T-helper 1 cell treated with Interleukin-12 subunit alpha and Interleukin-12 subunit beta and Interleukin-4 antibody, amounts not matched to agents 30 ng/mL and 1 ng/mL, for 36 hours (primary cell): ENCODE data around the gene P2RX7. TPM values are rescaled to one million over a fixed set of nuclear protein-coding genes. Genes with fewer than 3 reads are reported as not detected.

Source experiments
- intact Hi-C: fragments of 100-400 bp; cut with micrococcal nuclease; formaldehyde crosslinking; loops from one replicate; pipeline ENCODE4 v1.15.1; 2024
- total RNA-seq: library from RNA; stranded (reverse); gene quantifications from 2 replicates; pipeline ENCODE4 v1.2.3, GENCODE V29; 2022

Gene P2RX7
- total RNA-seq, 1 donor from 2014 or later, result 14.5 TPM

DNA sequence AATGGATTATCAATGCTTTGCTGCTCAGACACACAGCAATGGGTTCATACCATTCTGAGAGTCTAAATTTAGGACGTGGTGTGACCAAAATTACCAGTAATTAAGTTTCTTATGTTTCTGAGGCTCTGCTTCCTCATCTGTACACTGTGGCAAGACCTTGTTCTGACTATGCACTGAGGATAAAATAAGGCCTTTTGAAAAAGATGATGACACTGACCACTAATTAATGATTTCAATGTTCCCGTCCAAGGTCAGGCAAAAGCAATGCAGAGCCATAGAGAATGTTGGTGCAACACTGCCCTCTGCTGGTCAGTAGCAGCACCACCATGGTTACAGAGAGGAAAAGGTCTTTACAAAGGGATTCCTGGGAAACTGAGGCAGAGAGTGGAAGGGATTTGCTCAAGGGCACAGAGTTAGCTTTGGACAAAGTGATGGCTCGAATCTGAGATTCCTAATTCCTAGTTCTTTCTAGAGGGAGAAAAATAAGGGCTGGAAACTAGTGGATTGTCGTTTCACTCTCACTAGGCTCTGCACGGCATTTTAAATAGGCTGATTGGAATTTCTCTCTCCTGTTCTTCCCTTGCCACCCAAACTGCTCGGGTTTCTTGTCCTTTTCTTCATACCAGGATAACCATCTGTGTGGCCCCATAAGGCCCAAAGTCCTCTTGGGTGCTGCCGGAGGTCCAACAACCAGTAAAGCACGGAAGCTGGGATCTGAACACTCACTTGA, 22.3 kb upstream of the P2RX7 start:
- intact Hi-C loops, result loop anchor here (1.0 to 5.0 kb wide), 9 partner anchors 14 to 527 kb away; partner anchors contain the start of gene UNC119B

- intact Hi-C loops, result loop anchor here (5.0 kb wide), 1 partner anchor 399 kb away; the partner anchor contains the start of gene UNC119B
Observed at GRCh38 chr12:121111684-121112083, 21.0 kb upstream of the P2RX7 start.

DNA sequence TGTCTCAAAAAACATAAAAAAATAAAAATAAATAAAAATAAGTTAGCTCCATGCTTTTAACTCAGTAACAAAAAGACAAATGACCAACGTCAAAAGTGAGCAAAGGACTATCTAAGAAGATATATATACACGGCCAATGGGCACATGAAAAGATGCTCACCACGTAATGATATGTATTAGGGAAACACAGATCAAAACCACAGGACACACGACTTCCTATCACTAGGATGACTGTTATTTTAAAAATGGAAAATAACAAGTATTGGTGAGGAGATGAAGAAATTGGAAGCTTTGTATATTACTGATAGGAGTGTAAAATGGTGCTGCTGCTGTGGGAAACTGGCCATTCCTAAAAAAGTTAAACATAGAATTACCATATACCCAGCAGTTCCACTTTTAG, 20.2 kb upstream of the P2RX7 start:
- intact Hi-C loops, result loop anchor here (5.0 kb wide), 1 partner anchor 400 kb away; the partner anchor contains the start of gene UNC119B

DNA sequence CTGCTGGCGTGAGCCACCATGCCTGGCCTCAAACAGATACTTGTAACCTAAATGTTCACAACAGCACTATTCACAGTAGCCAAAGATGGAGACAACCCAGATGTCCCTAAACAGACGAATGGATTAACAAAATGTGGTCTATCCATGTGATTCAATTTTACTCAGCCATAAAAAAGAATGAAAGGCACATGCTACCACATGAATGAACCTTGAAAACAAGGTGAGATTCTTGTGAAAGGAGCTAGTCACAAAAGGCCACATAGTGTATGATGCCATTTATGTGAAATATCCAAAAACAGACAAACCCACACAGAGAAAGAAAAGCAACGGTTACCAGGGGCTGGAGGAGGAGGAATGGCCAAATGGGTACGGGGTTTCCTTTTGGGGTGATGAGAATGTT, 19.6 kb upstream of the P2RX7 start:
- intact Hi-C loops, result loop anchor here (5.0 kb wide), 1 partner anchor 401 kb away; the partner anchor contains the start of gene UNC119B

GRCh38 chr12:121114019-121114639, 18.5 kb upstream of the P2RX7 start:
- intact Hi-C loops, result loop anchor here (5.0 kb wide), 1 partner anchor 402 kb away; the partner anchor contains the start of gene UNC119B

DNA sequence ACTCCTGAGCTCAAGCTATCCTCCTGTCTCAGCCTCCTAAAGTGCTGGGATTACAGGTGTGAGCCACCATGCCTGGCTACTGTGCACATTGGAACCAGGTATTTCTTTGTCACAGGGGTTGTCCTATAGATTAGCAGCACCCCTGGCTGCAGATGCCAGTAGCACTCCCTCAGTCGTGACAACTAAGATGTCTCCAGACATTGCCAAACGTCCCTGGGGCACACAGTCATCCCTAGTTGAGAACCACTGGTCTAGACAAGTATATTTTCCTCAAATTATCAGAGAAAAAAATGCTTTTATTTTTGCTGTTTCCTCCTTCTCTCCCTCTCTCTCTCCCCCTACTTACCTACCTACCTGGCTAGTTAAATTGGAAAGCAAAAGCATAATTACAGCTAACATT, 17.9 kb upstream of the P2RX7 start:
- intact Hi-C loops, result loop anchor here (5.0 kb wide), 1 partner anchor 403 kb away; the partner anchor contains the start of gene UNC119B

DNA sequence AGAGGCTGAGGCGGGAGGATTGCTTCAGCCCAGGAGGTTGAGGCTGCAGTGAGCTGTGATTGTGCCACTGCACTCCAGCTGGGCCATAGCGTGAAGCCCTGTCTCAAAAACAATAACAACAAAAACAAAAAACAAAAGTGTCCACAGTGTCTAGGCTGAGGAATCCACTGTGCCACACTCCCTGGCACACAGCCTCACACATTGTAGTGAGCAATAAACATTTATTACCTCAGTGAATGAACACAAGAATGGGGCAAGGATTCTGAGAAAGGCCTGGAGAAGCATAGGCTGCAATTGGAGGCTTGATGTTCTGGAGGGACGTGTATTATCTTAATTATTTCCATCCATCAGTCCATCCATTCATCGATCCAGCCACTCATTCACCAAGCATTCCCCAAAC, 17.1 kb upstream of the P2RX7 start:
- intact Hi-C loops, result no loop called here

DNA sequence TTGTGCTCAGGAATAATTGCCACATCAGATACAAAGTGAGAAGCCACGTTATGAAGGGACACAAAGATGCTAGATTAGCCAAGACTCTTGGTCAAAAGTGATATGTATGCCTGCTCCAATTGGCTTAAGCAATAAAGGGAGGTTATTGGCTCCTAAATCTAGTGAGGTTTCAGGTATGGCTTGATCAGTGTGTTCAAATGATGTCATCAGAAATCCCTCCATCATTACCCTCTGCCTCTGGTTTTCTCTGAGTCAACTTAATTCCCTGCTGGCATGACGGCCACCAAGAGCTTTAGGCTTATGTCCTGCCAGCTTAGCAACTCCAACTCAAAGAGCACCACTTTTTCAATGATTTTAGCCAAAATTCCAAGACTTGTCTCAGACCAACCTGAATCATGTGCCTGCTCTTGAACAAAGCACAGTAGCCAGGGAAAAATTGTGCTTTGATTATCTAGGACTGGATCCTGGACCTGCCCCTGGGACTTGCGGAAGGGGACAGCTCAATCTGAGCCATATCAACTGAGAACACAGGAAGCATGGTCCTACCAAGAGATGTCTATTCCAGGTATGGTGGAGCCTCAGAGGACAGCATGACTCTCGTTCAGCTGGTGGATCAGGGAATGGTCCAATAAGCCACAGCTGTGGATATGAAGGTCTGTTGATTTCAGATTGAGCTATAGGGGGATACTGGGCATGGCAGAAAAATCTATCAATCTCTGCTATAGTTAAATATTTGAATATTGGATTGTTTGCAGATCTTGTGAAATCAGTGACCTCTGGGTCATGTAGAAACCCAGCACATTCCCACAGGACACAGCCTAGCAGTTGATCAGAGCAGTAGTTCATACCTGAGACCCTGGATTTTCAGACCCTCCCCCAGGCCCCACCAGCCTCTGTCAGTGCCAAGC, 16.1 kb upstream of the P2RX7 start:
- intact Hi-C loops, result no loop called here

GRCh38 chr12:121117226-121117777, 15.4 kb upstream of the P2RX7 start:
- intact Hi-C loops, result no loop called here

GRCh38 chr12:121120323-121120722, 12.4 kb upstream of the P2RX7 start:
- intact Hi-C loops, result loop anchor here (10.0 kb wide), 1 partner anchor 414 kb away; no protein-coding TSS in a partner anchor

DNA sequence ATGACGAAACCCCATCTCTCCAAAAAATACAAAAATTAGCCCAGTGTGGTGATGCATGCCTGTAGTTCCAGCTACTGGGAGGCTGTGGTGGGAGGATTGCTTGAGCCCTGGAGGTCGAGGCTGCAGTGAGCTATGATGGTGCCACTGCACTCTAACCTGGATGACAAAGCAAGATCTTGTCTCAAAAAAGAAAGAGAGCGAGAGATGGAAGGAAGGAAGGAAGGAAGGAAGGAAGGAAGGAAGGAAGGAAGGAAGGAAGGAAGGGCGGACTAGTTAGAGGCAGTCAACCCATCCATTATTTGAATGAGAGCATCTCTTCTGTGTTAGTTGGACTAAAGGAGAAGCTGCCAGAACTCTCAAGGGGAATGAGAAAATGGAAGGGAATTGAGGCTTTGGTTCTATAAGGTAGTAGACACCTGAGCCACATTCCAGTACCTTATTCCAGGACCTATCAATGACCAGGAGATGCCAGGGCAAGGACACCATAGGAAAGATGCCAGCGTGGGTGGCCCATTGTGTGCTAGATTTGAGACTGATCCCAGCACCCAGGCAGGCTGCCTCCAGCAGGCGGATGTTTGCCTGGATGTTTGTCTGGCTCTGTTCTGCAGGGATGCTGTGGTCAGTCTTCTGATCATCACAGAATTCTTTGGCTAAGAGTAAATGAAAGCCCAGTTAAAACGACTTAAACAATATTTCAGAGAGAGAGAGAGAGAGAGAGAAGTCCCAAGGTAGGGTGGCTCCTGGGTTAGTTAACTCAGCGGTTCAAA, 11.5 kb upstream of the P2RX7 start:
- intact Hi-C loops, result loop anchor here (10.0 kb wide), 1 partner anchor 414 kb away; no protein-coding TSS in a partner anchor

GRCh38 chr12:121121805-121122204, 10.9 kb upstream of the P2RX7 start:
- intact Hi-C loops, result loop anchor here (10.0 kb wide), 1 partner anchor 413 kb away; no protein-coding TSS in a partner anchor

DNA sequence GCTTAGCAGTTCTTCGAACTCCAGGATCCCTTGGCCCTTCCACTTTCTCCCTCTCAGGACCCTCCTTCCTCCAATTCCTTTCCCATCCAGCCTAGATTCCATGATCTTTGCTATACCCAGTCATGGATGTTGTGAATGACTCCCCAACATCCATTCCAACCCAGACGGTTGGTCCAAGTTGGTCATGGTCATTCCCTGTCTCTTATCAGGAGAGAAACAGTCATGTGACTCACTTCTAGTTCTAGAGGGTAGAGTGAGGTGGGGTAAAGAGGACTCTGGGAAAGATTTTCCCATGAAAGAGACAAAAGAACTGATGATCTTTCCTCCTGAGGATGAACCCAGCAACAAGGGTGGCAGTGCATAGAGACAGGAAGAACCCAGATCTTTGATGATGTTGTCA, 9.2 kb upstream of the P2RX7 start:
- intact Hi-C loops, result loop anchor here (10.0 kb wide), 1 partner anchor 411 kb away; no protein-coding TSS in a partner anchor

DNA sequence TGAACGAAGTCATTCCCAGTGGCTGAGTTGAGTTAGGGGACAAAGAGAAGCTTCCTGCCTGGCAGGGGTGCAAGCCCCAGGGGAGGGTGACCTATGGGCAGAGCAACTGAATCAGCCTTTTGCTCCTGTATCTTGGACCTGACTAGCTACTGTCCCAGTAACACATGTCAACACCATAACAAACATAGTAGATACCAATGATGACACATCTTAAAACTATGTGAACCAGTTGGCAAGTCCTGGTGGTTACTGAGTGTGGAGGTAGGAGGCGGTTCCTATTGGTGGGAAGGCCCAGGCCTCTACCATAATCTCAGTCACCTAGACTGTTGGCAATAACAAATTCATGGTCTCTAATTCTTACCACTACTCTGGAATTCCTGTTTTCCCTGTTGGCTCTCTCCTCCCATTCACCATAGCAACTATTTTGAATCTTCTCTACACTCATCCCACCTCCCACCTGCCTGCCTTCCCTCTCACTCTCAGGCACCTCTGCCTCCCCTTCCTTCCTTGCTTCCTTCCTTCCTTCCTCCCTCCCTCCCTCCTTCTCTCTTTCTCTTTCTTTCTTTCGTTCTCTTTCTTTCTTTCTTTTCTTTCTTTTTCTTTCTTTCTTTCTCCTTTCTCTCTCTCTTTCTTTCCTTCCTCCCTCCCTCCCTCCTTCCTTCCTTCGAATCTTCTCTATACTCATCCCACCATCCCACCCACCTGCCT, 8.1 kb upstream of the P2RX7 start:
- intact Hi-C loops, result loop anchor here (10.0 kb wide), 1 partner anchor 410 kb away; no protein-coding TSS in a partner anchor

DNA sequence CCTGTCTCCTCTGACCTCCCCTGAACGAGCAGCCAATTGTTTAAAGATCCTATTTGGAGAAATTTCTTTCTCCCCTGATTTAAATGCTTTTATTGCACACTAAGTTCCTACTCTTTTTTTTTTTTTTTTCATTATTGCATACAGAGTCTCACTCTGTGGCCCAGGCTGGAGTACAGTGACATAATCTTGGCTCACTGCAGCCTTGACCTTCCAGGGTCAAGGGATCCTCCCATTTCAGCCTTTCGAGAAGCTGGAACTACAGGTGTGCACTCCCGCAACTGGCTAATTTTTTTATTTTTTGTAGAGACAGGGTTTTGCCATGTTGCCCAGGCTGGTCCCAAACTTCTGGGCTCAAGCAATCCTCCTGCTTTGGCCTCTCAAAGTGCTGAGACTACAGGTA, 5.2 kb upstream of the P2RX7 start:
- intact Hi-C loops, result loop anchor here (10.0 kb wide), 1 partner anchor 407 kb away; no protein-coding TSS in a partner anchor

DNA sequence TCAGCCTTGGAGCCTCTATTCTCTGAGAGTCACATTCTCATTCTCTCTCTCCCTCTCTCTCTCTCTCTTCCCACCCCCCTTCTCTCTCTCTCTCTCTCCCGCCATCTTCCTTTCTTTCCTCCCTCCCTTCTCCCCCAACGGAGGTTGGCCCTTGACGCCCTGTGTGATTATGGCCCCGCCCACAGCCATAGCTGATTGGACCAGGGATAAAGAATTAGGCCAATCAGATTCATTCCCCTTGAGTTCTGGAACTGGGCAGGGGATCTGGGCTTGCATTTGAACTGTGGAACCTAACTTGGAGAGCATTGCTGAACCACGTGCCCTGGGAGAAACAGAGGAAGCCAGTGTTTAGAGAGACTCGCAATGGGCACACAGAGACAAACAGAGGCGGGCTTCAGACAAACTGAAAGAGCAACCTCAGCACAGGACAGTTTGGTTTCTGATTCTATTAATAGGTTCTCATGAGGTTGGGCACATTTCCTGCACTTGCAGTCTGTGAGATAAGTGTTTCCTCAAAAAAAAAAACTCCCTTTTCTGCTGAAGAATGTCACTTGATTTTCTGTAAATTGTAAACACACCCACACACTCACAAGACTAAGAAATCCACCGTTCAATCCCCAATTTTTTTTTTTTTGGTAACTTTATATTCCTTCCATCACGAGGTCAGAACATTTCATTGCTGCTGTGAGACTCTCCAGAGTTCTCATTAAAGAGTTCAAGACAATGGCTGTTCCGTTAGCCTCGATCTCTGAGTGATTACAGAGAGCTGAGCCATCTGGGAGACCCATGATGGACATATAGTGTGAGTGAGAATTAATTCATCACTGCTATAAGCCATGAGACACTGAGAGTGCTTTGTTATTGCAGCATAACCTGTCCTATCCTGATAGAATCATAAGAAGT, 3.5 kb upstream of the P2RX7 start:
- intact Hi-C loops, result loop anchor here (1.0 to 10.0 kb wide), 9 partner anchors 16 to 498 kb away; partner anchors contain the start of genes CAMKK2, ORAI1, P2RX4 and RNF34

DNA sequence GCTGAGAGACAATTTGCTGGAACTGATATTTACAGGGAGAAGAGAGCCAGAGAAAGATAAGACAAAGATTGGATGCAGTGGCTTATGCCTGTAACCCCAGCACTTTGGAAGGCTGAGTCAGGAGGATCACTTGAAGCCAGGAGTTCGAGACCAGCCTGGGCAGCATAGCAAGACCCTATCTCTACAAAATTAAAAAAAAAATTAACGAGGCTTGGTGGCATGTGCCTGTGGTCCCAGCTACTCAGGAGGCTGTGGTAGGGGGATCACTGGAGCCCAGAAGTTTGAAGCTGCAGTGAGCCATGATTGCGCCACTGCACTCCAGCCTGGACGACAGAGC, 2.9 kb upstream of the P2RX7 start:
- intact Hi-C loops, result loop anchor here (1.0 to 10.0 kb wide), 10 partner anchors 16 to 497 kb away; partner anchors contain the start of genes CAMKK2, ORAI1, P2RX4 and RNF34

GRCh38 chr12:121130866-121131373, 1.8 kb upstream of the P2RX7 start:
- intact Hi-C loops, result loop anchor here (5.0 kb wide), 1 partner anchor 461 kb away; no protein-coding TSS in a partner anchor
